Measurements from ENCODE around the gene RAB11FIP2.

The RAB11FIP2 gene

GRCh38 chr10:118045837-118046394, 825 bp downstream of the RAB11FIP2 start:
- Histone ChIP-seq H3K36me3 (ENCODE audit: control insufficient read depth in 2 of 2, insufficient read depth in 1 of 2, low read length in 2 of 2) (no peaks in the 10 kb centered on the region), H3K27ac (ENCODE audit: extremely low read depth, low read depth, low read length) (peak overlapping the region; percentile 97), H3K9me3 (ENCODE audit: control insufficient read depth, insufficient read depth, low read depth, low read length) (no peaks in the 10 kb centered on the region), H3K4me3 (ENCODE audit: low read depth, low read length) (peak overlapping the region; percentile 68), H3K4me1 (ENCODE audit: control insufficient read depth, insufficient read depth, low read length) (peaks cover 17% of the 10 kb centered on the region)
- ChIA-PET CTCF (interaction anchor here (0.6 to 0.8 kb wide), 3 partner anchors 294 to 507 kb away, joined by 3 to 4 read pairs (median 3); no protein-coding TSS in a partner anchor), POLR2A (interaction anchor here (1.0 kb wide), 1 partner anchor 11 kb away, joined by 3 read pairs; no protein-coding TSS in a partner anchor)
- TF ChIP-seq ZNF623 (tag by site-specific recombination; IDR thresholded peaks at IDR 0.05) (no peak), GLIS1 (tag by site-specific recombination; IDR thresholded peaks at IDR 0.05) (0 out of 2 replicates have a peak, but pooled peaks have one; percentile 49), ZNF518A (tag by site-specific recombination; conservative IDR thresholded peaks at IDR 0.05; ENCODE audit: low read depth) (no peak), PBX3 (CRISPR knock-in tag; IDR thresholded peaks at IDR 0.05) (no peak), ZNF610 (tag by site-specific recombination; IDR thresholded peaks at IDR 0.05; ENCODE audit: borderline replicate concordance) (no peak), GFI1B (tag by site-specific recombination; IDR thresholded peaks at IDR 0.05) (0 out of 2 replicates have a peak, but pooled peaks have one; percentile 4), ZNF785 (tag by site-specific recombination; IDR thresholded peaks at IDR 0.05) (no peak), ZBTB20 (tag by site-specific recombination; IDR thresholded peaks at IDR 0.05) (no peak), ZBTB10 (tag by site-specific recombination; IDR thresholded peaks at IDR 0.05) (no peak), TRIM28 (IDR thresholded peaks at IDR 0.05; ENCODE audit: borderline replicate concordance, low read length) (no peak; the same call in 1 of the 2 replicates), ATF2 (tag by site-specific recombination; IDR thresholded peaks at IDR 0.05; ENCODE audit: low read depth) (no peak), ZBTB44 (tag by site-specific recombination; IDR thresholded peaks at IDR 0.05) (no peak), ZSCAN5A (tag by site-specific recombination; IDR thresholded peaks at IDR 0.05) (no peak), ZNF555 (tag by site-specific recombination; conservative IDR thresholded peaks at IDR 0.05) (no peak), SALL2 (tag by site-specific recombination; IDR thresholded peaks at IDR 0.05; ENCODE audit: borderline replicate concordance) (no peak), SP2 (tag by site-specific recombination; IDR thresholded peaks at IDR 0.05) (no peak), TSHZ1 (tag by site-specific recombination; IDR thresholded peaks at IDR 0.05; ENCODE audit: borderline replicate concordance) (no peak), YY1 (tag by site-specific recombination; IDR thresholded peaks at IDR 0.05) (no peak), ZNF341 (tag by site-specific recombination; IDR thresholded peaks at IDR 0.05; ENCODE audit: low read depth) (peak; percentile 14; the same call in 1 of the 2 replicates)
